ENCODE data around the gene ZPLD1.

- TF ChIP-seq POLR2A (IDR thresholded peaks at IDR 0.05; ENCODE audit: control extremely low read depth in 1 of 2, low read depth in 2 of 2, low read length in 2 of 2), result no peak
- TF ChIP-seq SP4 (IDR thresholded peaks at IDR 0.05; ENCODE audit: low read length), result no peak
- TF ChIP-seq CTCF (IDR thresholded peaks at IDR 0.05; ENCODE audit: control extremely low read depth in 1 of 3, insufficient read depth in 1 of 3, low read depth in 1 of 3, low read length in 3 of 3), result no peak
- TF ChIP-seq GTF2F1 (IDR thresholded peaks at IDR 0.05; ENCODE audit: borderline replicate concordance, low read depth, low read length), result no peak
- no peak for TF ChIP-seq POLR2AphosphoS5 (IDR thresholded peaks at IDR 0.05; ENCODE audit: low read depth, low read length)
Measured at GRCh38 chr3:102484363-102484762, 49.5 kb downstream of the ZPLD1 start.
